Transverse colon (tissue), 3 donors: Measurements from ENCODE around the gene C19orf38.

Source experiments
- EP300 ChIP-seq: sonication (generic); formaldehyde crosslinking; IDR thresholded peaks from one replicate; pipeline ENCODE4 v1.6.1; 2017; ENCODE audit warnings: antibody characterized with exemption, low read depth
- POLR2A ChIP-seq: fragments of 450-650 bp; IDR thresholded peaks from one replicate; pipeline ENCODE4 v1.6.1; 2016; ENCODE audit warnings: antibody characterized with exemption, mild to moderate bottlenecking, moderate library complexity
- TF ChIP-seq, protein P1 (sequence below), 5 experiments: fragments of 200-600 bp in 3 of 5; fragments of 450-650 bp in 2 of 5; sonication (generic) in 3 of 5; IDR thresholded peaks; 1 replicate in 2 of 5; 2 replicates in 3 of 5; pipeline ENCODE4 v1.5.1; 2016 to 2017; ENCODE audit warnings: antibody characterized with exemption in 5 of 5, inconsistent platforms in 3 of 5, mild to moderate bottlenecking in 2 of 5, moderate library complexity in 1 of 5

DNA sequence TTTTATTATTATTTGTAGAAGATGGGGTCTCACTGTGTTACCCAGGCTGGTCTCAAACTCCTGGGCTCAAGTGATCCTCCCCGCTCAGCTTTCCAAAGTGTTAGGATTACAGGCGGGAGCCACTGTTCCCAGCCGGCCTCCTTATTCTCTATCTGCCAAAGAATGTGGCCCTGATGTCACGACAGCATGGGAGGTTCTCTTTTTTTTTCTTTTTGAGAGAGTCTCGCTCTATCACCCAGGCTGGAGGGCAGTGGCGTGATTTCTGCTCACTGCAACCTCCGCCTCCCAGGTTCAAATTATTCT is 46.6 kb downstream of the C19orf38 start:
- TF ChIP-seq EP300 (no peak), POLR2A (no peak)
- TF ChIP-seq, protein P1, sequence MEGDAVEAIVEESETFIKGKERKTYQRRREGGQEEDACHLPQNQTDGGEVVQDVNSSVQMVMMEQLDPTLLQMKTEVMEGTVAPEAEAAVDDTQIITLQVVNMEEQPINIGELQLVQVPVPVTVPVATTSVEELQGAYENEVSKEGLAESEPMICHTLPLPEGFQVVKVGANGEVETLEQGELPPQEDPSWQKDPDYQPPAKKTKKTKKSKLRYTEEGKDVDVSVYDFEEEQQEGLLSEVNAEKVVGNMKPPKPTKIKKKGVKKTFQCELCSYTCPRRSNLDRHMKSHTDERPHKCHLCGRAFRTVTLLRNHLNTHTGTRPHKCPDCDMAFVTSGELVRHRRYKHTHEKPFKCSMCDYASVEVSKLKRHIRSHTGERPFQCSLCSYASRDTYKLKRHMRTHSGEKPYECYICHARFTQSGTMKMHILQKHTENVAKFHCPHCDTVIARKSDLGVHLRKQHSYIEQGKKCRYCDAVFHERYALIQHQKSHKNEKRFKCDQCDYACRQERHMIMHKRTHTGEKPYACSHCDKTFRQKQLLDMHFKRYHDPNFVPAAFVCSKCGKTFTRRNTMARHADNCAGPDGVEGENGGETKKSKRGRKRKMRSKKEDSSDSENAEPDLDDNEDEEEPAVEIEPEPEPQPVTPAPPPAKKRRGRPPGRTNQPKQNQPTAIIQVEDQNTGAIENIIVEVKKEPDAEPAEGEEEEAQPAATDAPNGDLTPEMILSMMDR (IDR thresholded peaks at IDR 0.05) = no peak
